Liver (tissue), 3 donors: ENCODE results near the gene SYT14.

ENCODE experiments used
- EGR1 ChIP-seq, 2 donors: IDR thresholded peaks; 2 replicates each; pipeline ENCODE4 v1.6.1; 2016 to 2018; ENCODE audit warnings: antibody characterized with exemption in 2 of 2, low read depth in 2 of 2
- GABPA ChIP-seq, 2 donors: IDR thresholded peaks in 1 of 2; conservative IDR thresholded peaks in 1 of 2; 2 replicates each; pipeline ENCODE4 v1.6.1; 2016; ENCODE audit warnings: antibody characterized with exemption in 2 of 2, mild to moderate bottlenecking in 1 of 2, moderate library complexity in 1 of 2
- JUND ChIP-seq, 2 donors: IDR thresholded peaks; 2 replicates each; pipeline ENCODE4 v1.6.1; 2016; ENCODE audit warnings: antibody characterized with exemption in 2 of 2
- RAD21 ChIP-seq, 2 donors: IDR thresholded peaks; 2 replicates each; pipeline ENCODE4 v1.6.1; 2016; ENCODE audit warnings: antibody characterized with exemption in 2 of 2, mild to moderate bottlenecking in 2 of 2
- RXRA ChIP-seq, 2 donors: IDR thresholded peaks; 2 replicates each; pipeline ENCODE4 v1.6.1; 2017 to 2018; ENCODE audit warnings: antibody characterized with exemption in 2 of 2, mild to moderate bottlenecking in 1 of 2
- TAF1 ChIP-seq: conservative IDR thresholded peaks from 2 replicates; pipeline ENCODE4 v1.6.1; 2016; ENCODE audit warnings: antibody characterized with exemption, mild to moderate bottlenecking
- TF ChIP-seq, protein P1 (sequence below): fragments of 150-350 bp; IDR thresholded peaks from 2 replicates; pipeline ENCODE4 v1.5.1; 2017; ENCODE audit warnings: improper control_type of control experiment, low read depth, low read length; ENCODE audit not compliant: missing input control
- TF ChIP-seq, protein P2 (sequence below): IDR thresholded peaks from 2 replicates; pipeline ENCODE4 v1.6.1; 2016; ENCODE audit warnings: antibody characterized with exemption, mild to moderate bottlenecking
- TF ChIP-seq, protein P3 (sequence below): IDR thresholded peaks from 2 replicates; pipeline ENCODE4 v1.6.1; 2016; ENCODE audit warnings: antibody characterized with exemption
- TF ChIP-seq, protein P4 (sequence below): IDR thresholded peaks from 2 replicates; pipeline ENCODE4 v1.6.1; 2016; ENCODE audit warnings: antibody characterized with exemption
- donor health status: healthy.
- donor health status: healthy.

DNA sequence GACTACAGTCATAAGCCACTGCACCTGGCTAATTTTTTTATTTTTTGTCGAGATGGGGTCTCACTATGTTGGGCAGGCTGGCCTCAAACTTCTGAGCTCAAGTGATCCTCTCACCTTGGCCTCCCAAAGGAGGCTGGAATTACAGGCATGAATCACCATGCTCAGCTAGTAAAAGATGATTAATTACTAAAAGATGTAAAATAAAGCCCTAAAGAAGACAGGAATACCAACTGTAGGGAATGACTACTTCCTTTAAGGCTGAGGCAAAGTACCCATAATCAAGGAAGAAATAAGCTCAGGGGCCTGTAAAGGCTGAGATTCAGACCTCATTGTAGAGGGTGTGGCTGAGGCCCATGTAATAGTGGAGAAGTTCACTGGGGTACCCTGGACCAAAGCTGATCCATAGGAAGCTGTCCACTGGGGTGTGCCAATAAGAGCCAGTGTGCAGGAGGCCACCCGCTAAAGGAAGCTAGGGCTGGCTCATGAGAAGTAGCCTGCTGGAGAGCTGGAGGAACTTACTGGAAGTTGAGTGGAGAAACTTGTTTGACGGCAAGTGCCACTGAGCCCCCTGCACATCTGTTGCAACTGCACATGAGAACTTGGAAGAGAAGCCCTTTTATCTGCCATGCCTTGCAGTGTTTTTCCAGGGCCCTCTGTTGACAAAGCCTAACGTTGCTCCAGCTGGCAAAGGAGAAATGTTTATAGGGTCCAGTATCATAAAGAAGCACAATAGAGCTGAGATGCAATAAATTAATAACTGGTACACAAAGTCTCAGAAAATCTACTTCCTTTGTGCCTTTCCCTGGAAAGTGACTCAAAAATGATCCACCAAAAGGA, 276.8 kb downstream of the SYT14 start:
- TF ChIP-seq, protein P1, sequence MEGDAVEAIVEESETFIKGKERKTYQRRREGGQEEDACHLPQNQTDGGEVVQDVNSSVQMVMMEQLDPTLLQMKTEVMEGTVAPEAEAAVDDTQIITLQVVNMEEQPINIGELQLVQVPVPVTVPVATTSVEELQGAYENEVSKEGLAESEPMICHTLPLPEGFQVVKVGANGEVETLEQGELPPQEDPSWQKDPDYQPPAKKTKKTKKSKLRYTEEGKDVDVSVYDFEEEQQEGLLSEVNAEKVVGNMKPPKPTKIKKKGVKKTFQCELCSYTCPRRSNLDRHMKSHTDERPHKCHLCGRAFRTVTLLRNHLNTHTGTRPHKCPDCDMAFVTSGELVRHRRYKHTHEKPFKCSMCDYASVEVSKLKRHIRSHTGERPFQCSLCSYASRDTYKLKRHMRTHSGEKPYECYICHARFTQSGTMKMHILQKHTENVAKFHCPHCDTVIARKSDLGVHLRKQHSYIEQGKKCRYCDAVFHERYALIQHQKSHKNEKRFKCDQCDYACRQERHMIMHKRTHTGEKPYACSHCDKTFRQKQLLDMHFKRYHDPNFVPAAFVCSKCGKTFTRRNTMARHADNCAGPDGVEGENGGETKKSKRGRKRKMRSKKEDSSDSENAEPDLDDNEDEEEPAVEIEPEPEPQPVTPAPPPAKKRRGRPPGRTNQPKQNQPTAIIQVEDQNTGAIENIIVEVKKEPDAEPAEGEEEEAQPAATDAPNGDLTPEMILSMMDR: no peak
- TF ChIP-seq JUND (IDR thresholded peaks at IDR 0.05): no peak
- TF ChIP-seq GABPA (IDR thresholded peaks at IDR 0.05 in 1 of 2, conservative IDR thresholded peaks at IDR 0.05 in 1 of 2): no peak
- TF ChIP-seq, protein P2, sequence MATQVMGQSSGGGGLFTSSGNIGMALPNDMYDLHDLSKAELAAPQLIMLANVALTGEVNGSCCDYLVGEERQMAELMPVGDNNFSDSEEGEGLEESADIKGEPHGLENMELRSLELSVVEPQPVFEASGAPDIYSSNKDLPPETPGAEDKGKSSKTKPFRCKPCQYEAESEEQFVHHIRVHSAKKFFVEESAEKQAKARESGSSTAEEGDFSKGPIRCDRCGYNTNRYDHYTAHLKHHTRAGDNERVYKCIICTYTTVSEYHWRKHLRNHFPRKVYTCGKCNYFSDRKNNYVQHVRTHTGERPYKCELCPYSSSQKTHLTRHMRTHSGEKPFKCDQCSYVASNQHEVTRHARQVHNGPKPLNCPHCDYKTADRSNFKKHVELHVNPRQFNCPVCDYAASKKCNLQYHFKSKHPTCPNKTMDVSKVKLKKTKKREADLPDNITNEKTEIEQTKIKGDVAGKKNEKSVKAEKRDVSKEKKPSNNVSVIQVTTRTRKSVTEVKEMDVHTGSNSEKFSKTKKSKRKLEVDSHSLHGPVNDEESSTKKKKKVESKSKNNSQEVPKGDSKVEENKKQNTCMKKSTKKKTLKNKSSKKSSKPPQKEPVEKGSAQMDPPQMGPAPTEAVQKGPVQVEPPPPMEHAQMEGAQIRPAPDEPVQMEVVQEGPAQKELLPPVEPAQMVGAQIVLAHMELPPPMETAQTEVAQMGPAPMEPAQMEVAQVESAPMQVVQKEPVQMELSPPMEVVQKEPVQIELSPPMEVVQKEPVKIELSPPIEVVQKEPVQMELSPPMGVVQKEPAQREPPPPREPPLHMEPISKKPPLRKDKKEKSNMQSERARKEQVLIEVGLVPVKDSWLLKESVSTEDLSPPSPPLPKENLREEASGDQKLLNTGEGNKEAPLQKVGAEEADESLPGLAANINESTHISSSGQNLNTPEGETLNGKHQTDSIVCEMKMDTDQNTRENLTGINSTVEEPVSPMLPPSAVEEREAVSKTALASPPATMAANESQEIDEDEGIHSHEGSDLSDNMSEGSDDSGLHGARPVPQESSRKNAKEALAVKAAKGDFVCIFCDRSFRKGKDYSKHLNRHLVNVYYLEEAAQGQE: no peak
- TF ChIP-seq RAD21 (IDR thresholded peaks at IDR 0.05): no peak
- TF ChIP-seq TAF1: no peak
- no peak for TF ChIP-seq EGR1 (IDR thresholded peaks at IDR 0.05; ENCODE audit: low read depth in 2 of 2)
- no peak for TF ChIP-seq RXRA (IDR thresholded peaks at IDR 0.05)
- TF ChIP-seq, protein P3, sequence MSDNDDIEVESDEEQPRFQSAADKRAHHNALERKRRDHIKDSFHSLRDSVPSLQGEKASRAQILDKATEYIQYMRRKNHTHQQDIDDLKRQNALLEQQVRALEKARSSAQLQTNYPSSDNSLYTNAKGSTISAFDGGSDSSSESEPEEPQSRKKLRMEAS: no peak
- TF ChIP-seq, protein P4, sequence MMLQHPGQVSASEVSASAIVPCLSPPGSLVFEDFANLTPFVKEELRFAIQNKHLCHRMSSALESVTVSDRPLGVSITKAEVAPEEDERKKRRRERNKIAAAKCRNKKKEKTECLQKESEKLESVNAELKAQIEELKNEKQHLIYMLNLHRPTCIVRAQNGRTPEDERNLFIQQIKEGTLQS: no peak
